HEK293T (cell line): ENCODE results near the gene SLC38A3.
A peak's percentile ranks its signal among the peaks of the same experiment; 100 is the strongest.

ENCODE experiments used
- CTCF ChIA-PET: fragments of 350-600 bp; formaldehyde crosslinking; extraction: SDS; loops from one replicate; lab custom pipeline; 2021; ENCODE audit warnings: antibody characterized with exemption, inconsistent platforms; lab: Yijun Ruan, JAX
- POLR2A ChIA-PET: fragments of 350-600 bp; formaldehyde crosslinking; extraction: SDS; loops from one replicate; lab custom pipeline; 2020; ENCODE audit warnings: antibody characterized with exemption, inconsistent platforms; lab: Yijun Ruan, JAX
- DNase-seq: peaks from one replicate; pipeline ENCODE4 v3.0.0; 2012; ENCODE audit warnings: mixed read lengths; ENCODE audit errors: extremely low spot score
- ARNT ChIP-seq: fragments of 450-650 bp; IDR thresholded peaks from 2 replicates; pipeline ENCODE4 v1.6.1; 2017; ENCODE audit warnings: mild to moderate bottlenecking
- BHLHE40 ChIP-seq: fragments of 450-650 bp; IDR thresholded peaks from 2 replicates; pipeline ENCODE4 v1.6.1; 2016; ENCODE audit warnings: mild to moderate bottlenecking, moderate library complexity, borderline replicate concordance
- CTBP1 ChIP-seq: fragments of 450-650 bp; IDR thresholded peaks from 2 replicates; pipeline ENCODE4 v1.6.1; 2016; ENCODE audit warnings: borderline replicate concordance
- ELF4 ChIP-seq: fragments of 450-650 bp; IDR thresholded peaks from 2 replicates; pipeline ENCODE4 v1.6.1; 2017; ENCODE audit warnings: antibody characterized with exemption
- FOXA1 ChIP-seq: fragments of 450-650 bp; IDR thresholded peaks from 2 replicates; pipeline ENCODE4 v1.6.1; 2016; ENCODE audit warnings: mild to moderate bottlenecking
- FOXK2 ChIP-seq: fragments of 450-650 bp; IDR thresholded peaks from 2 replicates; pipeline ENCODE4 v1.6.1; 2016; ENCODE audit warnings: mild to moderate bottlenecking
- FOXM1 ChIP-seq: fragments of 450-650 bp; IDR thresholded peaks from 2 replicates; pipeline ENCODE4 v1.6.1; 2017; ENCODE audit warnings: mild to moderate bottlenecking, borderline replicate concordance
- HDGF ChIP-seq: fragments of 450-650 bp; IDR thresholded peaks from 2 replicates; pipeline ENCODE4 v1.6.1; 2017; ENCODE audit warnings: antibody characterized with exemption, borderline replicate concordance
- L3MBTL2 ChIP-seq: fragments of 450-650 bp; conservative IDR thresholded peaks from 2 replicates; pipeline ENCODE4 v1.6.1; 2016; ENCODE audit warnings: mild to moderate bottlenecking
- LEF1 ChIP-seq: fragments of 450-650 bp; IDR thresholded peaks from 2 replicates; pipeline ENCODE4 v1.6.1; 2017; ENCODE audit warnings: mild to moderate bottlenecking, borderline replicate concordance
- NFRKB ChIP-seq: fragments of 450-650 bp; IDR thresholded peaks from 2 replicates; pipeline ENCODE4 v1.6.1; 2016; ENCODE audit warnings: mild to moderate bottlenecking, moderate library complexity
- PKNOX1 ChIP-seq: fragments of 450-650 bp; IDR thresholded peaks from 2 replicates; pipeline ENCODE4 v1.6.1; 2016
- SP1 ChIP-seq: fragments of 450-650 bp; IDR thresholded peaks from 2 replicates; pipeline ENCODE4 v1.6.1; 2017
- SUZ12 ChIP-seq: fragments of 450-650 bp; IDR thresholded peaks from 2 replicates; pipeline ENCODE4 v1.6.1; 2016; ENCODE audit warnings: mild to moderate bottlenecking
- TARDBP ChIP-seq: fragments of 450-650 bp; IDR thresholded peaks from 2 replicates; pipeline ENCODE4 v1.6.1; 2016
- ZNF384 ChIP-seq: fragments of 450-650 bp; IDR thresholded peaks from 2 replicates; pipeline ENCODE4 v1.6.1; 2016

Gene SLC38A3

GRCh38 chr3:50204804-50205412 lies at the start of gene SLC38A3:
Gene SLC38A3, plus strand, starts transcription at chr3:50205271. Its CDS starts 8,929 bp downstream, at chr3:50214200.
- ChIA-PET CTCF (interaction anchor here (1.1 to 3.8 kb wide), 4 partner anchors 10 to 21 kb away, joined by 3 to 16 read pairs (median 3); no protein-coding TSS in a partner anchor), POLR2A (interaction anchor here (1.0 to 2.6 kb wide), 8 partner anchors 10 to 146 kb away, joined by 3 to 13 read pairs (median 3); partner anchors contain the start of genes CYB561D2 and NPRL2)
- DNase-seq = peak; percentile 84
- TF ChIP-seq SUZ12 = no peak
- no peak for TF ChIP-seq TARDBP
- TF ChIP-seq L3MBTL2 = no peak

- CTCF ChIA-PET = no interaction called here
- TF ChIP-seq TARDBP (no peak), ARNT (no peak), HDGF (no peak), FOXK2 (no peak), L3MBTL2 (no peak), BHLHE40 (no peak), CTBP1 (no peak), ELF4 (no peak), SP1 (no peak), FOXA1 (no peak), PKNOX1 (no peak), FOXM1 (no peak), LEF1 (no peak), ZNF384 (no peak), SUZ12 (no peak), NFRKB (no peak)
- POLR2A ChIA-PET = interaction anchor here (1.3 kb wide), 1 partner anchor 32 kb away, joined by 3 read pairs; no protein-coding TSS in a partner anchor
- no peak for DNase-seq
These were observed 49.6 kb upstream of the SLC38A3 start for GRCh38 chr3:50155491-50155878.

- CTCF ChIA-PET = interaction anchor here (0.9 to 1.2 kb wide), 2 partner anchors 48 to 70 kb away, joined by 3 to 4 read pairs; no protein-coding TSS in a partner anchor
- TF ChIP-seq SP1 (no peak), FOXM1 (no peak), CTBP1 (no peak), FOXA1 (no peak), NFRKB (no peak), LEF1 (no peak), BHLHE40 (no peak), ZNF384 (no peak), ELF4 (no peak)
- DNase-seq = no peak
These were observed 49.2 kb upstream of the SLC38A3 start for GRCh38 chr3:50155891-50156290.

GRCh38 chr3:50156549-50157493 lies 48.2 kb upstream of the SLC38A3 start:
- no peak for TF ChIP-seq FOXA1
- TF ChIP-seq FOXK2 = no peak
- no peak for TF ChIP-seq LEF1
- no peak for TF ChIP-seq BHLHE40
- TF ChIP-seq SP1 = no peak
- TF ChIP-seq PKNOX1 = no peak
- TF ChIP-seq ELF4 = no peak
- no peak for TF ChIP-seq ARNT
- no peak for TF ChIP-seq CTBP1
- TF ChIP-seq L3MBTL2 = no peak
- TF ChIP-seq TARDBP = no peak
- TF ChIP-seq FOXM1 = no peak
- no peak for TF ChIP-seq HDGF
- no peak for TF ChIP-seq NFRKB
- no peak for TF ChIP-seq ZNF384
- TF ChIP-seq SUZ12 = no peak
- ChIA-PET CTCF (interaction anchor here (0.6 to 1.2 kb wide), 3 partner anchors 32 to 69 kb away, joined by 3 to 4 read pairs (median 3); no protein-coding TSS in a partner anchor), POLR2A (interaction anchor here (1.3 kb wide), 1 partner anchor 33 kb away, joined by 3 read pairs; no protein-coding TSS in a partner anchor)
- no peak for DNase-seq

More at GRCh38 chr3:50155891-50156290, 49.2 kb upstream of the SLC38A3 start:
- POLR2A ChIA-PET = interaction anchor here (1.3 kb wide), 1 partner anchor 32 kb away, joined by 3 read pairs; no protein-coding TSS in a partner anchor

- DNase-seq = no peak
- ChIA-PET POLR2A (interaction anchor here (1.0 kb wide), 1 partner anchor 15 kb away, joined by 4 read pairs; no protein-coding TSS in a partner anchor), CTCF (interaction anchor here (0.6 to 0.9 kb wide), 2 partner anchors 98 to 705 kb away, joined by 3 to 9 read pairs; no protein-coding TSS in a partner anchor)
- TF ChIP-seq SP1 (no peak), PKNOX1 (no peak), CTBP1 (no peak)
These were observed 47.1 kb upstream of the SLC38A3 start for GRCh38 chr3:50157827-50158529.
